Globus pallidus (tissue), 1 donor: ENCODE measurements around the gene FAM229A.
A peak's percentile ranks its signal among the peaks of the same experiment; 100 is the strongest.
"Not testable (repeated sequence)": the region's sequence is repeated elsewhere in the genome, so short reads cannot be mapped to it uniquely, and the experiment has no call there.

Source experiments
- DNase-seq: peaks from one replicate; pipeline ENCODE4 v3.0.0-alpha.2; 2015; ENCODE audit warnings: low spot score

Gene FAM229A, protein sequence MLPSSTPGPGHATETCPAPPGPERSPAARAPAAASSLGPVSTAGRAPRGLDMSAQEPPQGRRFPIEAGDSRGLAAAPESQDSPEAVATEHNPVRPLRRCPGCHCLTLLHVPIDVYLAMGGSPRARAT

DNA sequence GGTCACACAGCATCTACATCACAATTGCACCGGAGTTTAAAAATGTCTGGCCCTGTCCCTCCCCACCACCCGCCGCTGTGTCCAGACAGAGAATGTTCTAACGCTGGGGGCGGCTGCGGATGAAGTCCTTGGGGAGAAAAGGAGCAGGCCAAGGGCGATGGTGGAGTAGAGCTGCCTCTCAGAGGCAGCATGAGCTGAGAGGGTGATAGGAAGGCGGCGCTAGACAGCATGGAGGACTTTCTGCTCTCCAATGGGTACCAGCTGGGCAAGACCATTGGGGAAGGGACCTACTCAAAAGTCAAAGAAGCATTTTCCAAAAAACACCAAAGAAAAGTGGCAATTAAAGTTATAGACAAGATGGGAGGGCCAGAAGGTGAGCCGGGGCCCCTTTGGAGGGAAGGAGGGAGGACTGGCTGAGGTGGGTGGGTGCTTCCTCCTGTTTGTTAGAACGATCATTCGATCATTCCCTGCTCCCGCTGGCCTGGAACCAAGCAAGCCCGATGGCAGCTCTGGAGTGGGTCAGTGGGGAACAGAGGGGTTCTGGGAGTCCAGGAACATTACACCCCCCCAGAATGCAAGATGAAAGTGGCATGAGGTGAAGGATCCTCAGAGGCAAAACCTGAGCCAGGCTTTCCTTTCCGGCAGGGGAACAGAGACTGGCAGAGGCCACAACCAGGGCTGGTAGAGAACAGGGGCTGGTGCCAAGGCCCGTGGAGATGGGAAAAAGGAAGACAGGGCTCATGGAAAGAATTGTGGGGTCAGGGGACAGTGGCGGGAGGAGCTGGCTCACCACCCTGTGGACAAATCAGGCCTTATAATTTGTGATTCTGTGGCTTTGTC, at the start of gene FAM229A, which contains the start of gene TSSK3:
FAM229A (minus strand) TSS at position 12 of the 840 bp plus-strand sequence. CDS start 394 bp downstream, outside the sequence.
TSSK3 (plus strand) TSS at position 66 of the 840 bp plus-strand sequence; CDS start at position 229, 163 bp downstream.
- no peak for DNase-seq

GRCh38 chr1:32411261-32411660, 49.0 kb upstream of the FAM229A start:
- no peak for DNase-seq

GRCh38 chr1:32406629-32407111, 44.4 kb upstream of the FAM229A start:
- no peak for DNase-seq

DNA sequence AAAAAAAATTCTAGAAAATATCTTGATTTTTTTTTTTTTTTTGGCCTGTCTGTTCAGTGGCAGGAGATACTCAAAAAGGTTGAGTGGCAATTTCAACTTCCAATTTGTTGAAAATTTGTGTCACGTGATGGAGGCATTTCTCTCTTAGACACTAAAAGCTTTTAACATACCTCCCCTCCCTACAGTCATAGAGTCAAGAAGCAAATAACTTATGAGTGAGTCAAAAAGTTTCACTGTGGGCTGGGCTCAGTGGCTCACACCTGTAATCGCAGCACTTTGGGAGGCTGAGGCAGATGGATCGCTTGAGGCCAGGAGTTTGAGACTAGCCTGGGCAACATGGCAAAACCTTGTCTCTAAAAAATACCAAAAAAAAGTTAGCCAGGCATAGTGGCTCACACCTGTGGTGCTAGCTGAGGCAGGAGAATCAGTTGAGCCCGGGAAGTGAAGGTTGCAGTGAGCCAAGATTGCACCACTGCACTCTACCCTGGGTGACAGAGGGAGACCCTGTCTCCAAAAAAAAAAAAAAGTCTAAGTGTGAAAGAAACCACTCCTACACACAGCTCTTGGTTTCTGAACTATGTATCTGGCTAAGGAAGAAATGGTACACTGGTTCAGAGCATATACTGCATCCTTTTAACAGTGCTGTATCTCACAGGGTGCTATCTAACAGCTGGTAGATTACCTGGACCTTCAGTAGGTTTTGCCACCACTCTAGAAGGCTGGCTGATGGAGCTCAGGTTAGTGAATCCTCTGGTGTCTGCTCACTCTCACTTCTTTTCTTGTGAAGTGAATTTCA, 43.6 kb upstream of the FAM229A start:
- DNase-seq = no peak

GRCh38 chr1:32404946-32405345, 42.7 kb upstream of the FAM229A start:
- no peak for DNase-seq

GRCh38 chr1:32400876-32401631, 38.8 kb upstream of the FAM229A start:
- DNase-seq = peak; percentile 71

DNA sequence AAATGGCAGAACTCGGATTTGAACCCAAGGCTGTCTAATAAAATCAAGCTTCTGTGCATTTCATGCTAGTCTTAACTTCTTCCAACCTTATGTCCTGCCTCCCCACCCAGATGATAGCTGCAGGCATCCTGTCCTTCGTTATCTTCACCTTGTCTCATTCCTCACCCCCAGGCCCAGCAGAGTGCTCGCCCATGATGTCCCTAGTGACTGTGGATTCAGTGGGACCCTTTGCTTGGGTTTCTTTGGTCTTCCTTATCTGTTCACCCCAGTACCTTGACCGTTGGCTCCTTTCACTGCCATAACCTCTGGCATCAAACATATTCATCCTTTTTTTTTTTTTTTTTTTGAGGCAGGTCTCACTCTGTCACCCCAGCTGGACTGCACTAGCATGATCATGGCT, 37.6 kb upstream of the FAM229A start:
- no peak for DNase-seq

DNA sequence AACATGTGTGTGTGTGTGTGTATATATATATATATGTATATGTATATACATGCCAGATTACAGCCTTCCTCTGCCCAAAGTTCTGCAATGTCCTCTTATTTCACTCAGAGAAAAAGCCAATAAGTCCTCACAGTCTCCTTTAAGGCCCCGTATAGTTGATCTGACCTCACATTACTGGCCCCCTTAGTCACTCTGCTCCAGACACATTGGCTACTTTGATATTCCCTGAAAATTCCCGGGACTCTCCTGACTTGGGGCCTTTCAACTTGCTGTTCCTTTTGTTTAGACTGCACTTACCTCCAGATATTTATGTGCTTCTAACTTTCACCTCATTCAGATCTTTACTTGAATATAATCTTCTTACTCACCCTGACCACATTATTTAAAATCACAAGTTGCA, 36.1 kb upstream of the FAM229A start:
- no peak for DNase-seq

DNA sequence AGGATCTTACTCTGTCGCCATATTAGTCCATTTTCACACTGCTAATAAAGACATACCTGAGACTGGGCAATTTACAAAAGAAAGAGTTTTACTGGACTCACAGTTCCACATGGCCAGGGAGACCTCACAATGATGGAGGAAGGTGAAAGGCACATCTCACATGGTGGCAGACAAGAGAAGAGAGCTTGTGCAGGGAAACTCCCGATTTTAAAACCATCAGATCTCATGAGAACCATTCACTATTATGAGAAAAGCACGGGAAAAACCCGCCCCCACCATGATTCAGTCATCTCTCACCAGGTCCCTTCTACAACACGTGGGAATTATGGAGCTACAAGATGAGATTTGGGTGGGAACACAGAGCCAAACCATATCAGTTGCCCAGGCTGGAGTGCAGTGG, 34.2 kb upstream of the FAM229A start:
- DNase-seq = not testable (repeated sequence)

DNA sequence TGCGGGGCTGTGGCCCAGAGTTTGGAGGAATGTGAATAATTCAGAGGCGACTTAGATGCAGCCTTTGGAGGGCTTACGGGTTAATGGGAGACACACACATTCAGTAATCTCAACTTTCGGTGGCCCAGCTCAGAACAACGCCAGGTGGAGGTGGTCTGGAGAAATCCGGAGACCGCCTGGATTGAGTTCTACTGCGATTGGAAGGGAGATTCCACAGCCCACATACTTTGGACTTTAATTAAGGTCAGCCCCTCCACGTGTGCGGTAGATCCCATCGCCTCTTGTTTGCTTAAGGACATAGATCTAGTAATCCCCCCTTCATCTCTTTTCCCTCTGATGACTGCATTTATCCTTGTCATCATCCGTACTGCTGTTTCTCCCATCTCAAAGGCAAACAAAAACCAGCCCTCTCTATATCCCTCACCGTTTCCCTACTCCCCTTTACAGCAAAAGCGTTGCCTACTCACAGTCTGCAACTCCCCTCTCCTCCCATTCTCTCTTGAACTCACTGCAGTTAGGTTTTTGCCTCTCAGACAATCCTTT, 32.7 kb upstream of the FAM229A start:
- DNase-seq = no peak

GRCh38 chr1:32394141-32394889, 32.0 kb upstream of the FAM229A start, which contains the start of gene BSDC1:
Gene BSDC1 (minus strand): TSS chr1:32394441. CDS start chr1:32394414, 27 bp downstream.
- peak; percentile 99 for DNase-seq

DNA sequence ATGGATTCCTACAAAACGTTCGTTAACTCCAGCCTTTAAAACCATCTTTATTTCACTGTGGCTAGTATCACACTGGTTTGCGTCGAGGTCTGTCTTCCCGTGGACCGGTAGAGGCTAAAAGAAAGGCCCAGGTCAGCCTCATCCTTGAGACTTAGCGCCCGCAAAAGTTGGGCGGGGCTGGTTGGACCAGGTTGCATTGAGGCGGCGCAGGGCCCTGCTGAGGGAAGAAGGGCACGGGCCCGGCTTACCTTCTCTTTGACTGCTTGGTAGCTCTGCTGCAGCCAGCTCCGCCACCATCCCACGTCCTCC, 31.5 kb upstream of the FAM229A start:
- no peak for DNase-seq

- DNase-seq = no peak
Observed at GRCh38 chr1:32393136-32393535, 30.9 kb upstream of the FAM229A start.

DNA sequence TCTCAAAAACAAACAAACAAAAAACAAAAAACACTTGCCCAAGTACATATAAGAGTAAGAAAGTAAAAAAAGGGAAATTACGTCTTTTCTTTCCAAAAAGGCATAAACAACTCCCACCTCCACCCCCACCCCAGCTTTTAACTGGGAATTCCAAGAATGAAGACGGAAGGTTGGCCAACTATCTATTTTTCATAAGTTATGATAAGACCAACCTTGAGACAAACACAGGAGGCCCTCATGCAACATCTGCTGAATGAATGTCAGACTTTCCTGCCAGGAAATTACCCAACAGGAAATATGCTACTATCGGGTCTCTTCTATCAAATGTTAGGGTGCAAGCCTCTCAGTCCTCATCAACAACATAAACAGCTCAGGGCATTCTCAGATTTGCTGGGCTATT, 30.0 kb upstream of the FAM229A start:
- DNase-seq = no peak

GRCh38 chr1:32390904-32391870, 28.9 kb upstream of the FAM229A start:
- DNase-seq = no peak

DNA sequence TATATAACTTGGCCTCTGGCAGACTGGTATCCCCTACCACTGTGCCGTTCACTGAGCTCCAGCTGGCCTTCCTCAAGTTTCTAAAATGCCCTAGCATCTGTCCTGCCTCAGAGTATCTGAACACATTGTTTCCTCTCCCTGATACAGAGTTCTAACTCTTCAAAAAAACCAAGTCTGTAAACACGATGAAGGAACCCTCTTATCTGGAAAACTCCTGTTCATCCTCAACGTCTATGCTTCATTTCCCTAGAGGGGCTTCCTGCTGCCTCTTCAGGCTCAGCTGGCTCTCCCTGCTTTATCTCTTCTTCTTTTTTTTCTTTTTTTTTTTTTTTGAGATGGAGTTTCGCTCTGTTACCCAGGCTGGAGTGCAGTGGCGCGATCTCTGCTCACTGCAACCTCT, 26.4 kb upstream of the FAM229A start:
- DNase-seq = no peak

DNA sequence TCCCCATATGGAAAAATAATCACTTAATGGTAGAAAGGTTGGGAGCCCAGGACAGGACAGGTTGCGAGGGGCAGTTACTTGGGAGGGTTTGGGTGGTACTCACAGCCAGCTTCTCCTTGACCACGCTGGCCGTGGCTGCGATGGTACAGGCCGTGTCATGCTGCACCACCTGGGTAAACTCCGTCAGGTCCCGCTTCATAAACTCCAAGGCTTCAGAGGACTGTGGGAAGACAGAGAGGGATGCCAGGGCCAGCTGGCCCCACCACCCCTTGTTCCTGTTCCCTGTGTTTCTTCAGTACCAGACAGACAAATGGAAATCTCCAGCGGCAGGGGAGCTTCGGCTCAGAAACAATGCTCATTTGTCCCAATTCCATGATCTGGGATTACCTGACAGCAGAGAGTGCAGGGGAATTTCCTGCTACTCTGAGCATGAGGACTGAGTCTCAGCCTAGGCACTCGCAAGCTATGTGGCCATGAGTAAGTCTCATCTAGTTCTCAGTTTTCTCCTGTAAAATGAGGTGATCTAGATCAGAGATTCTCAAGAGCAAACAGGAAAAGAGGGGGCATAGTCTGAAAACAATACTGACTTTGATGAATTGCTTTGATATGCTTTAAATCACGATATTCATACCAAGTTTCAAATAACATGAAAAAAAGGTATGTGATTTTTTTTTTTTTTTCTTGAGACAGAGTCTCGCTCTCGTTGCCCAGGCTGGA, 24.5 kb upstream of the FAM229A start:
- DNase-seq = no peak

- no peak for DNase-seq
Observed at GRCh38 chr1:32380057-32380456, 17.8 kb upstream of the FAM229A start.
